NCI-H2227 (cell line): ENCODE data around the gene SORCS2.

Experiments
- DNase-seq: peaks from one replicate; lab custom pipeline; 2025; ENCODE audit not compliant: unreplicated experiment; lab: John Stamatoyannopoulos, UW

The SORCS2 gene

GRCh38 chr4:7668826-7669225 lies 476.5 kb downstream of the SORCS2 start:
- no peak for DNase-seq

GRCh38 chr4:7672601-7673000 lies 480.3 kb downstream of the SORCS2 start:
- no peak for DNase-seq

GRCh38 chr4:7673121-7673520 lies 480.8 kb downstream of the SORCS2 start:
- DNase-seq, result no peak

DNA sequence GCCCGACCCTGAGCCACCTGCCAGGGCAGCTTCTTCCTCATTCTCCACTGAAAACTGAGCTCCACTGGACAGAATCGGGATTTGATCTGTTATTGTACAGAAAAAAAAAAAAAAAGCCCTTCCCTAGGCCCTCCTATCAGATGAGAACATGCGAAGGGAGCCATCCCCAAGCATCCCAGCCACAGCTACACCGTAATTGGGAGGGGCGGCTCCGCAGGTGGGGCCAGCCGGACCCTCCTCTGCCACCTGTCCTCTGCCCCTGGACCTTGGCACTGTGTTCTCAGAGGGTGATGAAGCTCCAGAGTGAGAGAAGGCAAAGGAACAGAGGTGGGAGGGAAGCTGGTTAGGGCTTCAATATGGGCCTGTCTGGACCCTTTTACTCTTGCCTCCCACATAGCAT lies 482.4 kb downstream of the SORCS2 start:
- no peak for DNase-seq

DNA sequence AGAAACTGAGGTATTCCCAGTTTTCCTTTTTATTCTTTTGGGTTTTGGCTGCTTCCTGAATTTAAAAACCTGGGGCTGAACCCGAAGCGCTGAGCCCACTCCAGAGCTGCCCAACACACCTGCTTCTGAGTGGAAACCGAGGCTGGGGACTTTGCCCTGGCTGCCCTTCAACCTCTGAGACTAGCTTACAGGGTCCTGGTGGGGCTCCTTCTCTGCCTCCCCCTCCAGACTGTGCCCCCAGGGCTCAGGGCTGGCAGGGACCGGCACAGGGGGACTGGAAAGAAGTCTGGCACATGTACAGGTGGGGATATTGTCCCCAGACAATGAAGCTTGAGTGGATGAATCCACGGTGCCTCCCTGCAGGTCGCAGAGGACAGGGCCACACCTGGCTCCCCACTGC lies 482.8 kb downstream of the SORCS2 start:
- no peak for DNase-seq

DNA sequence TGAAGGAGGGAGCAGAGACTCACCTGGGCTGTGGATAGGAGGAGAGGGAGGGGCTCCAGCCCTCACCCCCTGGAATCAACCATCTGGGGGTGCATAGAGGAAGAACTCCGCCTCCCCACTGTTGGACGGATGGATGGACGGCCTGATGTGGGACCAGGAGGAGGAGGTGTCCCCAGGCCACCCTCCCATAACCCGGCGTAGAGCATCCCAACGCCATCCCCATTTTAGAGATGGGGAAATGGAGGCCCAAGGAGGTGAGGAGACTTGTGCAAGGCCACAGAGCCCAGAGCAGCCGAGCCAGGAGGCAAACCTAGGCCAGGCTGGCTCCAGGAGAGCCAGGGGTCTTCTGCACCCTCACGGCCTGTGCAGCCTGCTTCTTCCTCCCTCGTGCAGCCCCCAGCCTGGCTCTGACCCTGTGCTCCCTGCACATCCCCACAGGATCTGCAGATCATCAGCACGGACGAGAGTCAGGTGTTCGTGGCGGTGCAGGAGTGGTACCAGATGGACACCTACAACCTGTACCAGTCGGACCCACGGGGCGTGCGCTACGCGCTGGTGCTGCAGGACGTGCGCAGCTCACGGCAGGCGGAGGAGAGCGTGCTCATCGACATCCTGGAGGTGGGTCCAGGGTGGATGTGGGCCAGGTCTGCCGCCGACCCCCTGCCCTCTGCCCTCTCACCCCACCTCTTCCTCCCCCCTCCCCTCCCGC lies 483.4 kb downstream of the SORCS2 start:
- no peak for DNase-seq

DNA sequence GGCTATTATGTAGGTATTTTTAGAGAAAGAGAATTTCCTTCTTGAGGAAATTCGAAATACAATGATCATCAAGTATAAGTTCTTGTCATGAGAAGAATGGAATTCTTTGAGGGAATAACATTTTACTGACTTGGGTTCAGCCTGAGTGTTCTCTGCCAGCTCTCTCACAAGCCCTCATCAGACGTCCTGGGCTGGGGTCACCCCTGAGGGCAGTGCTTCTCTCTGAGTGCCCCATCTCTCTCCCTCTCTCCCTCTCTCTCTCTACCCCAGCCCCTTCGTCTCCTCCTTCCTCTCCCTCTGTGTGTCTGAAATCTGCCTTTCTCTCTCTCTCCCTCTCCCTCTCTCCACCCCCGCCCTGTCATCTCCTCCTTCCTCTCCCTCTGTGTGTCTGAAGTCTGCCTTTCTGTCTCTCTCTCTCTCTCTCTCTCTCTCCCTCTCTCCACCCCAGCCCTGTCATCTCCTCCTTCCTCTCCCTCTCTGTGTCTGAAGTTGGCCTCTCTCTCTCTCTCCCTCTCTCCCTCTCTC lies 484.1 kb downstream of the SORCS2 start:
- no peak for DNase-seq

GRCh38 chr4:7677086-7677485 lies 484.7 kb downstream of the SORCS2 start:
- DNase-seq, result no peak

DNA sequence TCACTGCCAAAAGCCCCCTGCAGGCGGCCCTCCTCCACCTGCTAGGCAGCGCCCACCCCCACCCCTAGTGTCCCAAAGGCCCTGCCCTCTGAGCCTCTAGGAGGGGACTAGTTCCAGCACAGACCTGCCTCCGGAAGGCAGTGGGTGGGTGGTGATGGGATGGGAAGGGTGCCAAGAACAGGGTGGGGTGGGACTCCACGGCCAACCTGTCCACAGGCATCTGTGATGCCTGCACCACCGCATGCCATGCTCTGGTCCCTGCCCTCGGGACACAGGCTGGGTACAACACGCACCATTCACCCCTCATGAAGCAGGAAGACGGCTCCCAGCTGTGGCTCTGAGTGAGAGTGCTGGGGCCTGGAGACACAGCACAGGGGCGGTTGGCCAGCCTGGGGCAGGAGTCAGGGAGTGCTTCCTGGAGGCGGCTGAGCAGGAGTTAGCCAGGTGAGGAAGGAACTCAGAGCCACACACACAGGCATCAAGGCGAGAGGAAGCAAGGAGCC lies 485.5 kb downstream of the SORCS2 start:
- DNase-seq, result no peak

DNA sequence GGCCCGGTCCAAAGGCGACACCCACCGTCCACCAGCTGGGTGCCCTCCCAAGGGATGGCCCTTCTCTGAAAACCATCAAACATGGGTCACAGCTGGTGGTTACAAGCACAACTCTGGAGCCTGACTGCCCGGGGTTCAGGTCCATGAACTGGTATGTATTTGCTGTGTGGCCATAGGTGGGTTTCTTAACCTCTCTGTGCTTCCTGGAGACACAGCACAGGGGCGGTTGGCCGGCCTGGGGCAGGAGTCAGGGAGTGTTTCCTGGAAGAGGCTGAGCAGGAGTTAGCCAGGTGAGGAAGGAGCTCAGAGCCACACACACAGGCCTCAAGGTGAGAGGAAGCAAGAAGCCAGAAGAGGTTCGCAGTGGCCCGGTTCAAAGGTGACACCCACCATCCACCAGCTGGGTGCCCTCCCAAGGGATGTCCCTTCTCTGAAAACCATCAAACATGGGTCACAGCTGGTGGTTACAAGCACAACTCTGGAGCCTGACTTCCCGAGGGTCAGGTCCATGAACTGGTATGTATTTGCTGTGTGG lies 486.0 kb downstream of the SORCS2 start:
- no peak for DNase-seq

DNA sequence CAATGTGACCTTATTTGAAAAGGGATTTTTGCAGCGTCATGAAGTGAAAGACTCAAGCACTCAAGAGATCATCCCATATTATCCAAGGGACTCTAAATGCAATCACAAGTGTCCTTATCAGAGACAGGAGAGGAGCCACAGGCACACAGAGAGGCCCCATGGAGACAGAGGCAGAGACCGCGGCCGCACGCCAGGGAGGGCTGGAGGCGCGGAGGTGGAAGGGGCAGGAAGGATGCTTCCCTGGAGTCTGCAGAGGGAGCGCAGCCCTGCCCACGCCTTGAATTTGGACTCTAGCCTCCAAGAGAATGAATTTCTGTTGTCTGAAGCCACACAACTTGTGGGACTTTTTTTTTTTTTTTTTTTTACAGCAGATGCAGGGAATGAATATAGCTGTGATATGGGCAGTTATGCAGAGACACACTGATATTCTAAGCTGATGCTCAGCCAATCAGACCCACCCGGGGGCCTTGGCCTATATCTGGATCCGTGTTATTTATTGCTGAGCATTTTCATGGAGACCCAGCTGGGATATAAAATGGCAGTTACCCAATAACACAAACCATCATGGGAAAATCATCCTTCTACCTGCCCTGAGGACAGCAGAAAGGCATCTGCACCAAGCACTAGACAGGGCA lies 487.2 kb downstream of the SORCS2 start:
- DNase-seq, result peak; percentile 7

DNA sequence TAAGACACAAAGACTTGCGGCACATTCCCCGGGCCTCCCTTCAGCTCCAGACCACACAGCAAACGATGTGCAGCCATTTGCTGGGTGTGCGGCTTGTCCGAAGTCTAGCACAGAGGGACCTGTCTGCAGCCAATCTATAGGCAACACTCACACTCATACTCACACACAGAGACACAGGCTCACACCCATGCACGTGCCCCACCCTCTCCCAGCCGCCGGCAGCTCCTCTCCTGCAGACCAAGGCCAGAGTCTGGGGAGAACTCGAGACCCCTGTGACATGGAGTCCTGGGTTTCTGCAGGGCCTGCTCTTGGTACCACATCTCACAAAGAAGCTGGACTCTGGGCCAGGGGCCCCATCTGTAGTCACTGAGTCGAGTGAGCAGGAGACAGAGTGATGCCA lies 487.8 kb downstream of the SORCS2 start:
- DNase-seq, result no peak

DNA sequence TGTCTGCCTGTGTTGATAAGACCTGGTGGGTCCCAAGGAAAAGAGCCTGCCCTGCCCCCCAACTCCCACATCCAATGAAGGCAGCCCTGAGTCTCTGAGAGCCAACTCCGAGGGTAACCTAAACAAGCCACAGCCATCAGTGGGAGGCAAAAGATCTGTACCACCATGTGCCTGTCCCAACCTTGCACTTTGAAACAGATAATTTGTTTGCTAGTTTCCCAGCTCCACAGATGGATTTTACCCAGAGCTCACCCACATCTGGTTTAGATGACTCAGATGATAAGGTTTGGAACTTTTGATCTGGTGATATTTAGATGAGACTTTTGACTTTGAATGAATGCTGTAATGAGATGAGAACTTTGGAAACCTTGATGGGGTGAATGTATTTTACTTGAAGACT lies 488.4 kb downstream of the SORCS2 start:
- DNase-seq, result no peak

- DNase-seq, result no peak
Measured at GRCh38 chr4:7683126-7683703, 490.9 kb downstream of the SORCS2 start.

DNA sequence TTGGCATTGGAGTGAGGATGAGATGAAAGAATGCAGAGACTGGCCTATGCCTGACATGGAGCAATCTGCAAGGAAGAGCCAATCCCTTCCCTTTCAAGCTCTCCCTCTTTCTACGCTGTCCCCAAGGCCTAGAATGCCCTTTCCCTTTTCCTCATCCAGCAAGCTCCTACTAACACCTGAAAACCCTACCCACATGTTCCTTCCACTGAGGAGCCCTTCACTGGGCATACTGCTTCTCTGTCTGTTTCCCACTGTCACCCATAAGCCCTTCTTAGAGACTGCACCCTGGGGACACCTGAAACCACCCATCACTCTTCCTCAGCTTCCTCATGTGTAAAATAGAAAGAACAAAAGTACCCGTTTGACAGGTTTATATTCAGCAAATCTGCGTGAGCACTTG lies 492.0 kb downstream of the SORCS2 start:
- DNase-seq, result no peak

DNA sequence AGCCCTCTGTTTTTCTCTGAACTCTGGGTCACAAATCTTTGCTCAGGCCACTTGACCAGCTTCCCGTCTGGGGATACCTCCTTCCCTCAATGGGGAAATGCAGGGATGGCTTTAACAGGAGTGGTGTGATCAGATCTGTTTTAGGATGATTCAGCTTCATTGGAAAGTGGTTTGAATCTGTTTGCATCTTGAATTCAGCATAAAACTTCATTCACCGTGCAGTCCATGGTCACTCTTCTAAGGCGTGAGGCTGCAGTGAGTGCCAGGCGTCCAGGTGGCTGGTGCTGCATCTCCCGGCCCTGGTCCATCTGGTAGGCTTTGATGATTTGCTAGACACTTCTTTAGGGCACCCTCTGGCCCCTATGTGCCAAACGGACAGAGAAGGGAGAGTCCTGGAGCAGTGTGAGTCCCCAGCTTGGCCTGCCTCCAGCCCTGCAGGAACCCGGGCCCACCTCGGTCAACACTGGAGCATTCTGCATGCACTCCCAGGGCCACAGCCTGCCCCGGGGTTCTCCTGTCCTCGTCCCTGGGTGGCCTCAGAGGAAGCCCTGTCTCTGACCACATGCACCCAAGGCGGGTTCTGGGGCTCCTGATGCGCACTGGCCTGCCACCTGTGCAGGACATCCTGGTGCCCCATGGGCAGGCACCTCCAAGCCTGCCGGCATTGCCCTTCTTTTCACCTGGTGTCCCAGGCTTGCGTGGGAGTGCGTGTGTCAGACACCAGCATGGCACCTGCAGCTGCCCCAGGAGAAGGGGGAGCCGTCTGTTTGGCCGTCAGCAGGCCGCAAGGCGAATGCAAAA lies 493.9 kb downstream of the SORCS2 start:
- DNase-seq, result no peak

DNA sequence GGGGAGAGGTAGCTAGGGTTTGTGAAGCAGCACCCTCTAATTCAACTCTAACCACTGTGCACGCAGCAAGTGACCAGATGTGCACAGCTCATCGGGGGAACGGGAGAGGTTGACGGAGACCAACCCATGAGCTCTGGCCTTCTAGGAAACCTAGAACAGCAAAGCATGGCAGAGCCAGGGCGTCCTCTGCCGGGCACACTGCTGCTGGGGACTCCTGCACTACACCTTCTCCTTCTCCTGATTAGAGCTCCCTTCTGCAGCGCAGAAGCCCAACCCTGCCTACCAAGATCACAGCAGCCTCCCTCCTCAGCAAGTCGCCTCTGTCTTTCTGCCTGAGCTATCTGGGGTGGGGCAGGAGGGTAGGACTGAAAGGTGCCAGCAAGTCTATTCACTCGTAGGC lies 494.7 kb downstream of the SORCS2 start:
- DNase-seq, result no peak

- DNase-seq, result no peak
Measured at GRCh38 chr4:7687796-7688195, 495.5 kb downstream of the SORCS2 start.

DNA sequence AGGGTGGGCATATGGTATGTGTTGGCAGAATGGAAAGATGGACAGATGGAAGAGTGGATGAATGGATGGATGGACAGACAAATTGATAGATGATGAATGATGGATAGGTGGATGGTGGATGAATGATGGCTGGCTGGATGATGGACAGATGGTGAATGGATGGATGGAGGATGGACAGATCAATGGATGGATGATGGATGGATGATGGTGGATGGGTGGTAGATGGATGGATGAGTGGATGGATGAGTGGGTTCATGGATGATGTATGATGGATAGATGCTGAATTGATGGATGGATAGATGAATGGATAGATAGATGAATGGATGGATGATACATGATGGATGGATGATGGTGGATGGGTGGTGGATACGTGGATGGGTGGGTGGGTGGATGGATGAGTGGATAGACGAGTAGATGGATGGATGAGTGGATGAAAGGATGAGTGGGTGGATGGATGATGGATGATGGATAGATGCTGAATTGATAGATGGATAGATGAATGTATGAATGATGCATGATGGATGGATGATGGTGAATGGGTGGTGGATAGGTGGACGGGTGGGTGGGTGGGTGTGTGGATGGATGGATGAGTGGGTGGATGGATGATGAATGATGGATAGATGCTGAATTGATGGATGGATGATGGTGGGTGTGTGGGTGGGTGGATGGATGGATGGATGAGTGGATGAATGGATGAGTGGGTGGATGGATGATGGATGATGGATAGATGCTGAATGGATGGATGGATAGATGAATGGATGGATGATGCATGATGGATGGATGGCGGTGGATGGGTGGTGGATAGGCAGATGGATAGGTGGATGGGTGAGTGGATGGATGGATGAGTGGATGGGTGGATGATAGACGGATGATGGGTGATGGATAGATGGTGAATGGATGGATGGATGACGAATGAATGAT lies 497.7 kb downstream of the SORCS2 start:
- DNase-seq, result no peak

GRCh38 chr4:7691061-7691460 lies 498.7 kb downstream of the SORCS2 start:
- no peak for DNase-seq
